OCI-M2 (cell line): ENCODE data around the gene FAM124A.
"Not testable (repeated sequence)": the region's sequence is repeated elsewhere in the genome, so short reads cannot be mapped to it uniquely, and the experiment has no call there.

Source experiments
- DNase-seq: peaks from one replicate; lab custom pipeline; 2025; ENCODE audit not compliant: unreplicated experiment; lab: John Stamatoyannopoulos, UW

The FAM124A gene

DNA sequence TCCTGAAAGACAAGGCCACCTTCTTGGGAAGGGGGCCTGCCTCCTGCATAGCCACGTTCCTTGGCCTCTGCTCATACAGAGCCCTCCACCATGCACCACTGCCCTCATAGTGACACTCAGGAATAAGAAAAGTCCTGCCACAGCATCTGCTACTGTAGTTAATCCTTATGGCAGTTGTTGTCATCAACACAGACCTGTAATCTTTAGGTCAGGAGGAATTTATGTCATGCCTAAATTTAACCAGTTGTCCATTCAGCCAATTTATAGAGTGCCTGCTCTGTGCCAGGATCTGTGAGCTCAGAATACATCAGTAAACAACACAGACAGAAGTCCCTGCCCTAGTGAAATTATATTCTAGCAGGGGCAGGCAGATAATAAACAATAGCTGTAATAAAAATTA, 44.4 kb downstream of the FAM124A start:
- DNase-seq, result no peak

DNA sequence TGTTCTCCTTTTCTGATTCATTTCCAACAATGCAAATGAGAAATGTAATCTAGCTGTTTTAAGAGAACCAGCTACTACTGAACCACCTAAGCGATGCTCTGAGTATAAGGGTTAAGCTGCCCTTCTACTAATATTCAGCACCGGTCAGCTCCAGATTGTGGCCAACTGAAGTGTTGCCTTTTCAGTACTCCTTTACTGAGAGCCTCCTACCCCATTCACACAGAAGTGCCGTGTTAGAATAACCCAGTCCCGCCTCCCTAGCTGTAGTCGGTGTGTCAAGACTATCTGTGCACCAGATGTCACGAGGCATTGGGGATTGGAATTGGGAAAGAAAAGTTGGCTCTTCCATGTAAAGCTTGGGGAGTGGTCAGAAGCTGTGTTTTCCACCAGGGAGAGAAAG, 45.4 kb downstream of the FAM124A start:
- no peak for DNase-seq

DNA sequence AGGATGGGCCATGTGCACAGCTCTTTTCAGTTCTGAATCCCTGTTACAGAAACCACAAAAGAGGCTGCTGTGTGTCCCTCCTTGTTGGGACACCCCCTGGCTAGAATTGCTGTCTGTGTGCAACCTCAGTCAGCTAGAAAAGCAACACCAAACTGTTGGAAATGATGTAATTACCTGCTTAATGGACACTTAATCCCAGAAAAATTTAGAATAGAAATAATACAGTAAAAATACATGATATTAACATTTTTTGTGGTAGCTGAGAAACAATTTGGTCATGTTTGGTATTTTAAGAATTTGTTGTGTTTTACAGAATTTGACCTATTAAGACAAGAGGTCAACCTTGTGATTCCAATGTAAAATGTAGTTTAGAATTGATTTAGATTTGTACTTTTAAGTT, 46.8 kb downstream of the FAM124A start:
- DNase-seq, result no peak

DNA sequence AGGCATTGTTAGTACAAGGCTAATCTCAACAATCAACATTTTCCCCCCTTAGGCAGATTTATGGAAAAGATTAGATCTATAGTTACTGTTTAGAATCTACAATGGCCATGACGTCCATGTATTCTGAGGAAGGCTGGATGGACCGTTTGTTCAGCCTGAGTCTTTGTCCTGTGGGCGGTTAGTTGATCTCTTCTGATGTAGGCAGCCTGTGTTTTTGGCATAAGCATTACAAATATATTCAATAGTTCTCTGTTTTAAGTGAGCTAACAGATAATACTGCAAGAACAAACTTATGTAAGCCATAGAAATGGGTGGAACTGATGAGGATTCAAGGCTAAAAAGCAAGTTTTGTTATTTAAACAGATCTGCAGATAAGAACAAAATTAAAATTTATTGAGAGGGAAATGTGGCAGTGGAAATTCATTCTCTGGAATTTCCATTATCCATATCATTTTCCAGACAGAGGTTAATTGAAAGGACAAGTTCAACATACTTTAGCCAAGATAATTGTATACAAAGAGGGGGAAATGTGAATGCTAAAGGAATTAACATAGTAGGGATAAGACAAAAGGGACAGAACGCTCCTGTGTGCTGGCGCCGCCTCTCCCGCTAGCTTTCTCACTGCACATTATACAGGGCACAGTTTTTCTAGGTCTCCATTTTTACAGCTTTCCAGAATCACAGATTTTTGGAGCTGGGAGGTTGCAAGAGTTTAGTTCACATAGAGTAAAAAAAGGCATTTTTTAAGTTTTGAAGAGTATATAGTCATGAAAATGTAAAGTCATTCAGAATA, 48.6 kb downstream of the FAM124A start:
- no peak for DNase-seq

DNA sequence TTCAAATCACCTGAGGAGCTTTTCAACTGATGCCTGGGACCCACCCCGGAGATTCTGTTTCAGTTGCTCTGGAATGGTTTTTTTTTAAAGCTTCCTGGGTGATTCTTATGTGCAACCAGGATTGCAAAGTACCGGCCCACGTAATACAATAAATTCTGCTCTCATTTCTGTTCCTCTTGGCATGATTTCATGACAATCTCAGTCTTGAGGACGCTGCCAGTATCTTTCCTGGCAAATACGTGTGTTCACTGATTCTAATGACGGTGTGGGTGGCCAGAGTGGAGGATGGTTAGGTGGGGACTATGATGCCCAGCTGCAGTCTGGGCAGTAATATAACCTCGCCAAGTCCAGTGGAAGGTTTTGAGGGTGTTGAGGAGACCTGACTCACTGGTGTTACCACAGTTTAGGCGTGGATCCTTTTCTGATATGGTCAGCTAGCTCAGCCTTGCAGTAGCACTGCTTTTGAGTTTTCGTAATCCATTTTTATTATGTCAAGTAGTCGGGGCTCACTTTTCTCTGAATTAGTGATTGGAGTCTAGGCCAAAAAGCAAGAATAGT, 49.4 kb downstream of the FAM124A start:
- DNase-seq, result no peak

DNA sequence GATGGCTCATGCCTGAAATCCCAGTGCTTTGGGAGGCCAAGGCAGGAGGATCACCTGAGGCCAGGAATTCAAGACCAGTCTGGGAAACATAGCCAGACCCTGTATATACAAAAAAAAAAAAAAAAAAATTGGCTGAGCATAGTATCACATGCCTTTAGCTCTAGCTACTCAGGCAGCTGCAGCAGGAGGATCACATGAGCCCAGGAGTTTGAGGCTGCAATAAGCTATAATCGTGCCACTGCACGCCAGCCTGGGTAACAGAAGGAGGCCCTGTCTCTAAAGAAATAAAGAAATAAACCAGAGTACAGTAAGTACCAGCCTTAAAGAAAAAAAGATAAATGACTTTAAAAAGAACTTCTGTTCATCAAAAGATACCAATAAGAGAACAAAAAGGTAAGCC, 52.9 kb downstream of the FAM124A start:
- no peak for DNase-seq

DNA sequence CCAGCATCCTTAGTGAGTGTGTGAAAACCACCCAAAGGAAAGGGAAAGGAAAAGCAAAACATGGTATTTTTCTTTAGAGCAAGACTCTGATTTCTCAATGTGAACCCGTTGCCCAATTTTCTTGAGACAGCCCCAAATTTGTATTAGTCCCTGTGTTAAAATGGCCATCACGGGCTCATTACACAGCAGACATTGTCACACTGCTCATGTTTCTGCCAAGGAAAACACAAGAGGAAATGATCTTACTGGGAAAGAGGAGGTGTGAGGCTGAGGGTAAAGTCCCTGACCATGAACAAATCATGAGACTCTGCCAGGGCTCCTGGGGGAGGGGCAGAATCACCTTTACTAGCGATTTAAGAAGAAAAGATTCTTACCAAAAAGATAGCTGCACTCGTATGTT, 54.4 kb downstream of the FAM124A start:
- no peak for DNase-seq

DNA sequence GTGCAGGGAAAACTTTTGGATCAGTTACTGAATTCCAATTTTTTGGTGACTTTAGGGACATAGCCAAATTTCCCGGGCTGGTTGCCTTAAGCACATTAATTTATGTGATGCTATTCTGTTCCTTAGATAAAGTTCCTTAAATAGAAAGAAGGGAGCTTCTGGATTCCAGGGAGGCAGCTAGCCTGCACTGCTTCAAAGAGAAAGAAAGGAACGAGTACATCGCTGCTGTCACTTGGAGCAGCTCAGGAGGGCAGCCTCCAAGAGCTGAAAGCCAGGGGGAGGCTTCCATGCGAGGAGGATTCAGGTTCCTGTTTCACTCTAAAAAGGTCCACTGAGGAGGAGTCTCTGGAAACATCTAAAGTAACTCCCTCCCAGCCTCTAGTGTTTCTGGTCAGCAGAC, 55.7 kb downstream of the FAM124A start:
- no peak for DNase-seq

DNA sequence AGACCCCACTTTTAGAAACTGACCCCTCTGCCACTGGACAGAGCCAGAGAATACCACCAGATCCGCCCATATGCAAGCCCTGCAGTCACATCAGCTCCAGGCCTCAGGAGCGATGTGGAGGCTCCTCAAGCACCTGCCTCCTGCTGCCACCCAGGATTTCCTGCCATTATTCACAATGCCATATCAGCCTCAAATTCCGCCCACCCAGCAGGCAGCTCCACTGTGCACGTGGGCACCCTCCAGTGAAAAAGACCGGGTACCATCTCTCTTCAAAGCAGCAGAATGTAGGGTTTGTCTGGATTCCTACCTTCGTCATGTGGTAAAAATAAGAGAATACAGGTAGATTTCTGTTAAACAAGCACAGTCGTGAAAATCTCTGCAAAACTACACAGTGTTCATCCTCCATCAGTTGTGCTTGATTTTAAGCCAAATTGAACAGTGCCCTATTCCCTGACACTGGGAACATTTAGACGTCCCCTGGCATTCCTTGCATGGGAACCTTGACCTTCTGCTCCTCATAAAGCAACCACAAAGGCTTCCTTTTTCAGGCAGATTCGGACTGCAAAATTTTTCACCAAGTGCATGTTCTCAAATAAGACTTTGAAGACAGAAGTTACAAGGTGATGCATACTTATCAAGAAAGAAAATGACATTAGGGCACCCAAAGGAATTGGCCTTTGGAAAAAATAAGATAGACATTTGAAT, 56.4 kb downstream of the FAM124A start:
- no peak for DNase-seq

DNA sequence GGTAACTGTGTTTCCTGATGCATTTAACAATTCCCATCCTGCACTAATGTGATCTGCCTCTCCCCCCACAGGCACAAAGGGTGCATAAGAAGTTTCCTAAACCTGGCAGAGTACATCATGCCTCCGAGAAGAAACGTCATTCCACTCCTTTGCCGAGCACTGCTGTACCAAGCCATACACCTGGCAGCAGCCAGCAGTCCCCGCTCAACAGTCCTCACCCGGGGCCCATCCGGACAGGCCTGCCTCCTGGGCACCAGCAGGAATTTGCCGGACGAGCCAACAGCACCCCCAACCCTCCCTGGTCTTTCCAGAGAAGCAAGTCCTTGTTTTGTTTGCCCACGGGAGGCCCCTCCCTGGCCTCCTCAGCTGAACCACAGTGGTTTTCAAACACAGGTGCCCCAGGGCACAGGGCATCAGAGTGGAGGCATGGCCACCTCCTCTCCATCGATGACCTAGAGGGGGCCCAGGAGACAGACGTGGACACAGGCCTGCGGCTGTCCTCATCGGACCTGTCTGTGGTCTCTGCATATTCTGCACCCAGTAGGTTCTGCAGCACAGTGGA, 58.3 kb downstream of the FAM124A start:
- no peak for DNase-seq

DNA sequence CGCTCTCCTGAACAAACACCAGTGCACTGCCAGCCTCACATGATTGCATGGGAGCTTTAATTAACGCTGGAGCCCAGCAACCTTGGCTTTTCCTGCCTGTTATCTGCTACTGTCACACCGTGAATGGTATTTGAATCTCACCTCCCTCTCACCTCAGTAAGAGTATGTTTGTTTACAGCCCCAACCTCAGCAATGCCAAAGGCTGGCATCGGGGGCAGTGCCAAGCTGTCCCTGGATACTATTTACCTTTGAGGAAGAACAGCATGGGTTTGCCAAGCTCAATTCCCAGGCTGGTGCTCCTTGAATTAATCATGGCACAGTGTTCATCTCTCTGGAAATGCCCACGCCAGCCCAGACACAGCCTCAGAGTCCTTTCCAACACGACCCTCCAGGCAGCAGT, 60.1 kb downstream of the FAM124A start:
- DNase-seq, result no peak

DNA sequence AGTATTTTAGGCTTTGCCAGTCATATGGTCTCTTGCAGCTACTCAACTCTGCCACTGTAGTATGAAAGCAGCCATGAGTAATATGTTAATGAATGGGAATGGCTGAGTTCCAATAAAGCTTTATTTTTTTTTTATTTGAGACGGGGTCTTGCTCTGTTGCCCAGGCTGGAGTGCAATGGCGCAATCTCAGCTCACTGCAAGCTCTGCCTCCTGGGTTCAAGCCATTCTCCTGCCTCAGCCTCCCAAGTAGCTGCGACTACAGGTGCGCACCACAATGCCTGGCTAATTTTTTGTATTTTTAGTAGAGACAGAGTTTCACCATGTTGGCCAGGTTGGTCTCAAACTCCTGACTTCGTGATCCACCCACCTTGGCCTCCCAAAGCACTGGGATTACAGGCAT, 60.7 kb downstream of the FAM124A start:
- DNase-seq, result not testable (repeated sequence)

DNA sequence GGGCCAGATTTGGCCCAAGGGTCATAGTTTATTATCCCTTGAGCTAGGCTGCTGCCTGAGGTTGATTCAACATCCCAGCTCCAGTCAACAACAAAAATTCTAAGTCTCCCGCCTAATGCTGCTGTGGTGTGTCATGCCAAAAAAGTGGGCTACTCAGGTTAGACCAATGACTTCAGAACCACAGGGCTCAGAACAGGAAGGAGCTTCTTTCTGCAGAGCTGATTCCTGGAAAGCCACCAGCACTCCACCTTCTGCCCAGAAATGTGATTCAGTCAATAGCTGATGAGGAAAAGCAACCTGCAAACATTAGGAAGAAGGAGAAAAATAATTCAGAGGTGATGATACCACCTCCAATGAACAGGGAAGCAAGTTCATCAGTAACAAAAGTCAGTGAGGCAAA, 61.2 kb downstream of the FAM124A start:
- no peak for DNase-seq

DNA sequence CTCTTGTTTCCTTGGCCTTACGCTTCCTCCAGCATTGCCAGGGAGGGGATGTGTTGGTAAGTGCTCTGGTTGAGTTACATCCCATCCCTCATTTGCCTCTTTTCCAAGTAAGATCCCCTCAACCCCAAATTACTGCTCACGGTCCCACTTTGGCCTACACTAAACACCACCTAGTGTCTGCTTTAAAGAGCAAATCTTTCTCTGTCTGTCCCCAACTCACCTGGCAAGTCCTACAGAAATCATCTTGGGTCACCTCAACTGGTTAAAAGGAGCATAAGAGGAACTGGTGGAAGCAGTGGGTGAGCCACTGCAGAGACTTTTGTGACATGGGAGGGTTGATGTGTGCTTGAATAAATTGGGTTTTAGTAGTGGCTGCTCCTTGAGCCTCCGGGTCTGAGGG, 62.1 kb downstream of the FAM124A start:
- DNase-seq, result no peak

DNA sequence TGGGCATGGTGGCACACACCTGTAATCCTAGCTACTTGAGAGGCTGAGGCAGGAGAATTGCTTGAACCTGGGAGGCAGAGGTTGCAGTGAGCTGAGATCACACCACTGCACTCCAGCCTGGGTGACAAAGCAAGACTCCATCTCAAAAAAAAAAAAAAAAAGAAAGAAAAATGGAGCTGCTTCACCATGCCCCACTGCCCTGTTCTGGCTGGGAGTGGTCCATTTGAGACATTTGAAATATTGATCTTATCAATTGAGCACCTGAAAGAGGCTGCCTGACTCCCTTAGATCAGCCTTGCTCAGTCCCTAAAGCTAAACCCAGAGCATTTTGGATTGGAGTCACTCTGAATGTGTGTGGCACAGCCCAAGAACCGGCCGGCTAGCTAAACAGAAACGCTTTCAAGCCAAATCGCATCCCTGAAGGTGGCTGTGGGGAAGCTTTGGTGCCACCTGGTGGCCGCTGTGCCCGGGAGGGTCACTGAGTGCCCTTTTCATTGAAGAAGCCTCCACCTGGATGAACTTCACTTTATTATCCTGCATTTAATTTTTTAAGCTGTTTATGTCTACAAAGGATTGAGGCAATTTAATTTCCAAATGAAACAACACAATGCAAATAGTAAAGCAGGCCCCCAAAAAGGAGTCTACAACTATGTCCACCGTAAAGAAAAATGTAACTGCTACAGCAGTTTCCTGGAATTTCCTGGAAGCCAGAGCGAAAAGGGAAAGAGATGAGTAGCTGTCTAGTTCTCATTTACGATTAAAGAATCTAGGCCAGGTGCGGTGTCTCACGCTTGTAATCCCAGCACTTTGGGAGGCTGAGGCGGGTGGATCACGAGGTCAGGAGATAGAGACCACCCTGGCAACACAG, 64.2 kb downstream of the FAM124A start:
- DNase-seq, result no peak

DNA sequence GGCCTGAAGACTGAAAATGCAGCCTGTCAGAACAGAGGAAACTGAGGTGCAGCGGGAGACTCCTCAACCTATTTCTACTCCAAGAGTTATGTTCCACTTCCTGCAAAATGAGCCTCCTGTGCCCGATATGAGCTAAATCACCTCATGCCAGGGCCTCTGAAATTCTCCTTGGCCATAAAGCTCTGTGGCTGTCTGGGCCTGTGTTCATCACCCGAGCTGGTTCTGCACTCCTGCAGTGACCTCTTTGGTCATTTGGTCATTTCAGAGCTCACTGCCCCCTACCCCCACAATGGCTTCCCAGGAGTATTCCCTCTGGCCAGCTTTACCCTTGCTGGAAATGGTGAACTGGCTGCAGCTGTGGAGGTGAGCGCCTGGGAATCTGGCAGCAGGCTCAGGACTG, 65.6 kb downstream of the FAM124A start:
- DNase-seq, result no peak

DNA sequence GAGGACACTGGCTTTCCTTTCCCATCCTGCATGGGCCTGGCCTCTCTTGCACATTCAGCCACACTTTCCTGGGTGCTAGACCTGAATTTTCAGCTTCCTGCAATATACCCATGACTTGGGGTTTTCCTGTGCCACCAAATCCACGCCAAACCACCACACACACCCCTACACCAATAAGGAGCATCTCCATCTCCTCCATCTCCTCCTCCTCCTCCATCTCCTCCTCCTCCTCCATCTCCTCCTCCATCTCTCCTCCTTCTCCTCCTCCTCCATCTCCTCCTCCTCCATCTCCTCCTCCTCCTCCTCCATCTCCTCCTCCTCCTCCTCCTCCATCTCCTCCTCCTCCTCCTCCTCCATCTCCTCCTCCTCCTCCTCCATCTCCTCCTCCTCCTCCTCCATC, 66.1 kb downstream of the FAM124A start:
- not testable (repeated sequence) for DNase-seq

DNA sequence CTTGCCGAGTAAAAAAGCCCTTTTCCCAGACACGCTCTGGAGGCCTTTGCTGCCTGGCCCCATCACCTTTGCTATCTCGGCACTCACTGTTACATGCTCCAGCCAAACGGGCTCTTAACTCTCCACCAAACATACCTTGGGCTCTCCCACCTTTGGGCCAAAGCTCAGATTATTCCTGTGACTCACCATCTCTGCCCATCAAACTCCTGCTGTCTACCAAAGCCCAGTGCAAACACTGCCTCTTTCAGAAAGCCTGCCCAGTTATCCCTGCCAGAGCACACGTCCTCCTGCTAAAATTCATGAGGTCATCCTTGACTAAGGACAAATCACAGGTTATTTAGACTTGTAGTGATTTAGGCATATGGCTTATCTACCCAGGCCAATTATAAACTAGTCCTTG, 69.1 kb downstream of the FAM124A start:
- no peak for DNase-seq

DNA sequence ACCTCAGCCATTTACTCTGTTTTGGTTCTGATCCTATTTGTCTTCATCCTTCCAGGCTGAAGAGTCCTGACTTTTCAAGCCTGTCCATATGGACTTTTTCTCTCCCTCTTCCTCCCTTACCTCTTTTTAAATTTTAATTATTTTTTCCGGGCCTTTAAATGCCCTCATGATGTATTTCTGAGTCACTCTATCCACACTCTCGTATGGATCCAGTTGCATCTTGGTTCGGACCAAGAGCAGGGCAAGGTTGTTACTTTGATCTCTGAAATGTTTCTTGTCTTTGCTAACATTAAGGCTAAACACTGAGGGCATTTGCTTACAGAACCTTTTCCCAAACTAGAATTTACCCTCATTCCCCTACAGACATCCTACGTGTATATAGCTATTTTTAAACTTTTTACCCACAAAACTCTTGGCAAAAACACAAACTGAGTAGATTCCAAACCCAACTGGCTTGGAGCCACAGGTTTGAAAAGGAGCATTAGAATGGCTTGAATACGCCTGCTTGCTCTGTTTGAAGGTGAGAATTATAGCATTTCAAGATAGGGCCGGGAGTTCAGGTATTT, 69.9 kb downstream of the FAM124A start:
- DNase-seq, result no peak

DNA sequence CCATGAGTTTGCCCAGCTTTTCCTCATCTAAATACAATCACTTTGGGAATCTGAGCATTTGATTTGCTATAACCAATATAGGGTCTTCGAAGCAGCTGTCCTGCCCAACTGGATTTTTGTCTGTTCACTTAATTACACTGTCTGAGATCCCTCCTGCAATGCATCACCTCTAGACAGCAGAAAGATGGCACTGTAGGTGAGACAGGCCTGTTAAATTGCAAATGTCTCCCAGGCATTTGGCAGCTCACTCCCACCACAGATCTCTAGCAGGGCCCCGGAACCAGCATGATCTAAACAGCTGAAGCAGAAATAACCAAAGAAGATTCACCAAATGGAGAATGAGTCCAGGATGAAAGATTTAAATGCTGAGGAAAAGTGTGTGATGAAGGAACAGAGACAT, 75.4 kb downstream of the FAM124A start:
- DNase-seq, result no peak

DNA sequence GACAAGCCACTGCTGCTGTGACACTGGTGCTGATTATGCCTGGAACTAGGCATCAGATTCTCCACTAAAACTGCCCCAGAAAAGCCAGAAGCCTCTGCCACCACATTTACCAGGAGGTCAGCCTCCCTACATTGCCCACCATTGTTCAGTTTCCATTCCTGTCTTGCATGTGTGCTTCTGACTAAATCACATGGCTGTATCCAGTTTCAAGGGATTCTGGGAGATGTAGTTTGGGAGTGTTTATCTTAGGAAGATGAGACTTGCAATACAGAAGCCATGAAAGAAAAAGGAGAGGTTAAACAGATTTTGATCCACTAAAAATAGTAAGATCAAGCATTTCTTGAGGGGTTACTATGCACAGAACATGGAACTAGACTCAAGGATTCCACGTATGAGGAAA, 76.6 kb downstream of the FAM124A start:
- DNase-seq, result no peak
